ENCODE data around the gene ARHGAP5. TPM values are rescaled to one million over a fixed set of nuclear protein-coding genes. Genes with fewer than 3 reads are reported as not detected.
A peak's percentile ranks its signal among the peaks of the same experiment; 100 is the strongest.

ARHGAP5 gene
- total RNA-seq, 2 donors from 2014 or later: 52.7 to 58.4 TPM

DNA sequence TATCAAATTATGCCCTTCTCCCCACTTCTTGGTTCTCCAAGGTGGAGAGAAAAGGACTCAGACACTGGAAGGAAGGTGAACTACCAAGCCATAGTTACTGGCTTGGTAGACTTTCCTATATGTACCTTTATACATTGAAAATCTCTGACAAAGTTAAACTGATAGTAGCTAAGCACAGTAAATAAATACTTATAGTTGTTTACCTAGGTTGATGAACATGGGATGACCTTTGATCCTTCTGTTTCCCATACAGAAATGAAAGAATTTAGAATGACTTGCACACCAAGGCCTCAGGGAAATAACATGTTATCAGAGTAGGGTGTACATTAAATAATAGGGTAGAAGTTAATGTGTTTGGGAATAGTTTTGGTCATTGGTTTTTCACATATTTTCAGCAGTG, 6.7 kb downstream of the ARHGAP5 start:
- H3K27ac ChIP-seq: peak overlapping the region in 2 of 4 donors; percentile 15 to 35
- peaks cover 56% of the 10 kb centered on the region for H3K4me1 ChIP-seq
- intact Hi-C loops (cut with DNase I): no loop called here
- H3K4me3 ChIP-seq: no peak overlapping the region
- H3K36me3 ChIP-seq (replicated peaks in 1 of 2; ENCODE audit: insufficient read depth in 1 of 2, low read depth in 2 of 2): no peaks in the 10 kb centered on the region
- TF ChIP-seq, protein P1, sequence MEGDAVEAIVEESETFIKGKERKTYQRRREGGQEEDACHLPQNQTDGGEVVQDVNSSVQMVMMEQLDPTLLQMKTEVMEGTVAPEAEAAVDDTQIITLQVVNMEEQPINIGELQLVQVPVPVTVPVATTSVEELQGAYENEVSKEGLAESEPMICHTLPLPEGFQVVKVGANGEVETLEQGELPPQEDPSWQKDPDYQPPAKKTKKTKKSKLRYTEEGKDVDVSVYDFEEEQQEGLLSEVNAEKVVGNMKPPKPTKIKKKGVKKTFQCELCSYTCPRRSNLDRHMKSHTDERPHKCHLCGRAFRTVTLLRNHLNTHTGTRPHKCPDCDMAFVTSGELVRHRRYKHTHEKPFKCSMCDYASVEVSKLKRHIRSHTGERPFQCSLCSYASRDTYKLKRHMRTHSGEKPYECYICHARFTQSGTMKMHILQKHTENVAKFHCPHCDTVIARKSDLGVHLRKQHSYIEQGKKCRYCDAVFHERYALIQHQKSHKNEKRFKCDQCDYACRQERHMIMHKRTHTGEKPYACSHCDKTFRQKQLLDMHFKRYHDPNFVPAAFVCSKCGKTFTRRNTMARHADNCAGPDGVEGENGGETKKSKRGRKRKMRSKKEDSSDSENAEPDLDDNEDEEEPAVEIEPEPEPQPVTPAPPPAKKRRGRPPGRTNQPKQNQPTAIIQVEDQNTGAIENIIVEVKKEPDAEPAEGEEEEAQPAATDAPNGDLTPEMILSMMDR (IDR thresholded peaks at IDR 0.05): no peak
- no peak for TF ChIP-seq POLR2A (IDR thresholded peaks at IDR 0.05)
- no peaks in the 10 kb centered on the region for H3K9me3 ChIP-seq
- DNase-seq (no peak), ATAC-seq (peak; percentile 40)
- no peaks in the 10 kb centered on the region for H3K27me3 ChIP-seq

DNA sequence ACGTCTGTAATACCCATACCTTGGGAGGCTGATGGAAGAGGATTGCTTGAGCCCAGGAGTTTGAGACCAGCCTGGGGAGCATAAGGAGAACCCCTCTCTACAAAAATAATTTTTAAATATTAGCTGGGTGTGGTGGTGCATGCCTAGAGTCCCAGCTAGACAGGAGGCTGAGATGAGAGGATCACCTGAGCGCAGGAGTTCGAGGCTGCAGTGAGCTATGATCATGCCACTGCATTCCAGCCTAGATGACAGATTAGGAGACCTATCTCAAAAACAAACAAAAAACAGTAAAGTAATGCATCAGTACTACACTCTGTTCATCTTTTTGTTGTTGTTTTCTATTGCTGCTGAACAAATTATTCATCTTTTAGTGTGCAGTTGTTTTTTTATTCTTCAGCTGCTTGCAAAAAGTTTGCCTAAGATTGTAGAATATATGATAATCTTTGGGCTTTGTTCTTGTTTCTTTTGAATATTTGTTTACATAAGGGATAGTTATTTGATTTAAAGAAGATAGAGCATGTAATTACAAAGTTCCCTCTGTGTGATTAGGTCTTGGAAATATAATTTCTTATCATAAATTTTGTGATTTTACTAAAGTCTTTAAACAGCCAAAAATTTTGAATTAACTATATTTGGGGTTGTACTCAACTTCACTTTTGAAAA, 8.2 kb downstream of the ARHGAP5 start:
- 90 to 92% methylated on average over 3 of the region's 3 CpGs for WGBS, 2 donors
- no peak for ATAC-seq
- intact Hi-C loops (cut with DNase I): no loop called here
- H3K36me3 ChIP-seq (replicated peaks in 1 of 2; ENCODE audit: insufficient read depth in 1 of 2, low read depth in 2 of 2): no peaks in the 10 kb centered on the region
- H3K4me3 ChIP-seq: no peak overlapping the region
- H3K27me3 ChIP-seq: no peaks in the 10 kb centered on the region
- no peaks in the 10 kb centered on the region for H3K9me3 ChIP-seq
- no peak for TF ChIP-seq POLR2A (IDR thresholded peaks at IDR 0.05)
- TF ChIP-seq, protein P1 (IDR thresholded peaks at IDR 0.05): no peak
- no peak for DNase-seq
- H3K27ac ChIP-seq: no peak overlapping the region
- peaks cover 51% of the 10 kb centered on the region for H3K4me1 ChIP-seq

DNA sequence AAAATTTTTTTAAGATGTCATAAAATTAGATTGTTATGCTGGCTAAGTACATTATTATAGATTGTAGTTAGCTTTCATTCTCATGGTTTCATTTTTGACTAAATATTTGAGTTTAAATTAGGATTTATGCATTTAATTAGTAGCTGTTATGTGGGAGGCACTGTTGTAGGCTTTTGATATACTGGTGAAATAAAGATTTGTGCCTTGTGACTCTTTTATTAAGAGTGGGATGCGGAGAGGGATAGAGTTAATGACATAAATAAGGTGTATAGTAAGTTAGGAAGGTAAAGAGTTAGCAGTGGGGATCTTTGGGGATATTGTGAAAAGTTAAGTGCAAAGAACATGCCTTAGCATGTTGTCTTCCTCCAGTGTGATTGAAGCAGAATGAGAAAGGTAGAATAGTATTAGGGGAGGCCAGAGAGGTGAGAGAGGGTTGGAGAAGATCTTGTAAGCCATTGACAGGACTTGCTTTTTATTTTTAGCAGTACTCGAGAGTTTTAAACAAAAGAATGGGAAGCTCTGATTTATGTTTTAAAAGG, 8.8 kb downstream of the ARHGAP5 start:
- Histone ChIP-seq H3K36me3 (replicated peaks in 1 of 2; ENCODE audit: insufficient read depth in 1 of 2, low read depth in 2 of 2) (no peaks in the 10 kb centered on the region), H3K9me3 (no peaks in the 10 kb centered on the region), H3K27ac (no peak overlapping the region), H3K4me3 (no peak overlapping the region), H3K27me3 (no peaks in the 10 kb centered on the region), H3K4me1 (peaks cover 45% of the 10 kb centered on the region)
- ATAC-seq (no peak), DNase-seq (no peak)
- TF ChIP-seq POLR2A (IDR thresholded peaks at IDR 0.05): no peak
- 74 to 81% methylated on average over 2 of the region's 2 CpGs for WGBS, 2 donors
- intact Hi-C loops (cut with DNase I): no loop called here

DNA sequence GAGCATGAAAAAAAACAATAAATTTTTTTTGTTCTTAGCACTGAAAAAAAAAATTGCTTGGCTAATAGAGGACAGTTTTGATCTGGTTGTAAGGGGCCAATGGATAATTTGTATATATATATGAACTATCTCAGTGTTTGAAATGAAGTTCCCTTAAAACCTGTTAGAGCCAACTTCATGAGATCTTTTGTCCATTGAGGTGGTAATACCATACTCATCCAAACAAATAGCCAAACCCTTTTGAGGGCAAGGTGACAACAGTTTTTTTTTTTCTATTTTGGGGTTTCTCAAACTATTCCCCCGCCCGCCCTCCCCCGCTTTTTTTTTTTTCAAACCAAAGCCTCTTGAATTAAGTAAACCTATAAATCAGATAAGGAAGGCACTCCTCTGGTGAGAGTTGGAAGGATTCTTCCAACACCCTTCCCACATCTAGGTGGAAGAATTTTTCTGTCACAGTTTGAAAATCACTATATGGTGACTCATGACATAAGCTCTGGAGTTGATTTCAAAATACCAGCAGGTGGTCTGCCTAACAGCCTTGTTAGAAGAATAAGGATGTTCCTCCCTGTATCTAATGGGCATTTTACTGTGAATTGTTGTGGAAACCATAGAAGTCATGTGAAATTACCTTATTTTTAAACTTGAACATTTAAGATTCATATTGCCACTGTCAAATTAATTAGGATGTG, 10.2 kb downstream of the ARHGAP5 start:
- Histone ChIP-seq H3K27me3 (no peaks in the 10 kb centered on the region), H3K4me3 (no peak overlapping the region), H3K9me3 (no peaks in the 10 kb centered on the region), H3K36me3 (replicated peaks in 1 of 2; ENCODE audit: insufficient read depth in 1 of 2, low read depth in 2 of 2) (no peaks in the 10 kb centered on the region), H3K4me1 (peaks cover 31% of the 10 kb centered on the region), H3K27ac (no peak overlapping the region)
- TF ChIP-seq POLR2A (IDR thresholded peaks at IDR 0.05): no peak
- TF ChIP-seq, protein P1 (IDR thresholded peaks at IDR 0.05): no peak
- intact Hi-C loops (cut with DNase I): no loop called here
- DNase-seq (no peak), ATAC-seq (no peak)
- WGBS, 2 donors: 97 to 98% methylated on average over 3 of the region's 3 CpGs

DNA sequence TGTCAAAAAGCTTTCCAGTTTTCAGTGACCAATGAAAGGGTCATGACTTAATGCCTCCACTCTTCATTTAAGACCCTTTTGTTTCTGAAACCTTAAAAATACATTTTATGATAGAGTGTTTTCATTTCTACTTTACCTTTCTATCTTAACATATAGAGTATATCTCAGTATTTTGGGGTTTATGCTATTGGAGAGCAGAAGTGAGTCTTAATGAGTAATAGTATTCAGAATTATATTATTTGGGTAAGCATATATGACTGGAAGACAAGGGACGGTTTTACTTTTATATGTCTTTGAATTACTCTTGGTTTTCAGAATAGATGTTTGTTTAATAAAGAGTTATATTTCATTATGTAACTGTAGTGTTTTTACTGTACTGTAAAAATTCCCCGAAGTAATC, 10.8 kb downstream of the ARHGAP5 start:
- intact Hi-C loops (cut with DNase I): no loop called here
- TF ChIP-seq POLR2A (IDR thresholded peaks at IDR 0.05): no peak
- TF ChIP-seq, protein P1 (IDR thresholded peaks at IDR 0.05): no peak
- WGBS, 2 donors: 65 to 74% methylated on average over 2 of the region's 2 CpGs
- no peak for DNase-seq
- no peak for ATAC-seq
- no peaks in the 10 kb centered on the region for H3K9me3 ChIP-seq
- no peak overlapping the region for H3K4me3 ChIP-seq
- no peaks in the 10 kb centered on the region for H3K36me3 ChIP-seq (replicated peaks in 1 of 2; ENCODE audit: insufficient read depth in 1 of 2, low read depth in 2 of 2)
- peaks cover 26% of the 10 kb centered on the region for H3K4me1 ChIP-seq
- no peak overlapping the region for H3K27ac ChIP-seq
- no peaks in the 10 kb centered on the region for H3K27me3 ChIP-seq

Measured in body of pancreas (tissue), 4 donors.